HG02981 (cell line): ENCODE data around the gene TNNT3.

Source experiments
- ATAC-seq: cut with Tn5 transposase; IDR thresholded peaks from one replicate; pipeline ENCODE4 v1.9.1; 2021; ENCODE audit warnings: mild to moderate bottlenecking, moderate library complexity; ENCODE audit not compliant: unreplicated experiment

TNNT3 gene

DNA sequence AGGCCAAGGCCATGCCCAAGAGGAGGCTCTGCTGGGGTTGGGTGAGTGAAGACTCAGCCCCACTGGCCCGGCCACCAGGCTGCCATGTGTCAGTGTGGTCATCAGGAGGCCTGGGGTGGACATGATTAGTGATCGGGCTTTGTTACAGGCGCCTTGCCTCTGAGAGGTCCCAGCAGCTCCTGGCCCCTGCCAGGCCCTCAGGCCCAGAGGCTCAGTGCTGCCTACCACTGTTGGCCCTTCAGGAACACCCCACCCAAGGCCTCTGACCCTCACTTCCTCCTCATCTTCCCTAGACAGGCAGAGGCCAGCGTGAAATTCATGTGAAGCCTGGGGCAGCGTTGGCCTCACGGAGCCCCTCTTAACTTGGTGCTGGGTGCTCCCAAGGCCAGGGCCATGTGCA lies 29.8 kb downstream of the TNNT3 start:
- ATAC-seq = no peak

DNA sequence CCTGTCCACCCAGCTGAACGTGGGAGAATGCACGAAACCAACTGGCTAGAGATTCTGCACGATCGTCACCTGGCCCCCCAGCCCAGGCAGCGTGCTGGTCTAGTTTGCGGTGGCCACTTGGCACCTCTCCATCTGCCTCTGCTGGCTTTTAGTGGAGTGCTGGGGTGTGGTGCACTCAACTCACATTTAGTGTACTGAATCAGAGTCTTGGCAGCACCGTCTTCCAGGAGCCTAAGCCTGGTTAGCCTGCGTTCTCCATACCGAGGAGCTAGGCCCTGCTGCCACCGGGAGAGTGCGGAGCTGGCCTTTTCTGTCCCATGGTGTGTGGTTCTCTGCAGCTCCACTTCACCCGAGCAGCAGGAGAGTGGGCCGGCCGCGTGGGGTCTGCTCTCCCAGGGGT lies 30.4 kb downstream of the TNNT3 start:
- no peak for ATAC-seq

DNA sequence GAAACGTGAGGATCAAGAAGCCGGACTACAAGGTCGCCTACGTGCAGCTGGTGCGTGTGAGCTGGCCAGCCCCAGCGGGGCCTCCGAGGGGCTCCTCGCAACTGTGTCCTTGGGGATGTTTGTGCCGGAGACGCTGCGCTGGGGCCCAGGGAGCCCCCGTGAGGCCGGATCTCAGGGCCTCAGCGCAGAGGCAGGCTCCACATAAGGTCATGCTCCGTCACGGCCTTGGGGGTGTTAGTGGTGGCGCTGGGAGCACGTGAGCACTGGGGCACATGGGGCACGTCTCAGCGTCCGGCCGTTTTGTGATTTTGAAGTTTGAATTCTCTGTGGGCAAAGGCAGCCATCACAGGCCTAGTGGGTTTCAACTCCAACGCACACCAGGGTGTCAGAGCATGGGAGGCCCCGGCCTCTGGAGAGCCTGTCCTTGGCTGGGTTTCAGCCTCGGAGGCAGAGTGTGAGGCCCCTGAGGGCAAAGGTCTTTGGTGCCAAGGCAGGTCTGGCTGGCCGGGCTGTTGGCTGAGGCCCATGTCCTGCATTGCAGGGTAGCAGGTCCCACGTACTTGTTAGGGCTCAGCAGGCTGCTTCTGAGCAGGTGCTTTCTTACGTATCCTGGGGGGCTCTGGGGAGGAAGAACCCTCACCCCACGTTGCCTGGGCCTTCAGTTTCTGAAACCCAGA lies 33.4 kb downstream of the TNNT3 start:
- ATAC-seq = no peak

DNA sequence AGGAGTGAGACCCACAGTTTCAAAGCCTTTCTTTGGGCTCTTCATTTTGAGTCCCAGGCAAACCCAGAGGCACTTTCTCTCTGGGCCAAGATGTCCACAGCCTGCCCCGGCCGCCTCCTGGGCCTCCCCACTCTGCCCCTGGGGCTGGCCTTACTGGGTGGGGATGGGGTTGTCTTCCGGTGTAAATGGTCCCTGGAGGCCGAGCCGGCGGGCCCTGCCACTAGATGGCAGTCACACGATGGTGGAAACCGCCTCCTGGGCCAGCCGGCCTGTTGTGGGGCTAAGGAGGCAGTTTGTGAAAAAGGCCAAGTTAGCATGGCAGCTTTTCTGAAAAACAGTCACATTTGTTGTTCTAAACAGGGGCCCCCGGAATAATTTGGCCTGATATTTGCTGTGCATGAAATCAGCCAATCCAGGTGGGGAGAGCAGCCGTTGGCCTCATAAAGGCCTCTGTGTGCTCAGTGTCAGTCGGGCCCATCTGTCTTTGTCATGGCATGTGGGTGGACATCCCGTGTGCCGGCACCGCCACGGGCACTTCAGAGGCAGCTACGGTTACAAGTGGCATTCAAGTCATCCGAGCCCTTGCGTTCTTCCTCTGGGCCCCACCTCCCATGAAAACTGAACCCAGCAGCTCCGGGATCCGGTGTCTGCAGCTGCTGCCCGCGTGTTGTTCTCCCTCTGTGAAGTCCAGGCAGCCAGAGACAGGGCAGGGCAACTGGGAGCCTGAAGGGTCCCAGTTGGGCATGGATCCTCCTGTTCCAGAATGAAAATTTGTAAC lies 34.2 kb downstream of the TNNT3 start:
- no peak for ATAC-seq

DNA sequence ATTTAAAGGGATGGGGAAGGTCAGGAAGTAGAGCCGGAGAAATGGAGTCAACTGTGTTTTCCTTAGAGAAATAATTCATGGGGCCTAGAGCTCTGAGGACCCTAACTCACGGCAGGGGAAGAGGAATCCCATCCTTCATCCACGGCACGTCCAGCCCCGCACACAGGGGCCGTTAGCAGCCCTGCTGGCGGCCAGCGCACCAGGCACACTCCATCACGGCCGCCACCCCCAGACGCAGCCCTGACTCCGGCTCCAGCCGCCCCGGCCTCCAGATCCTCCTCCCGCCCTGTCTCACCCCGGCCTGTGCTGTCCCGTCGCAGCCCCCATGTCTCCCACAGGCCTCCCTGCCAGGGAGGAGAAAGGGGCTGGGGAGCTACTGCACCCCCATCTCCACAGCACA lies 38.9 kb downstream of the TNNT3 start:
- no peak for ATAC-seq

DNA sequence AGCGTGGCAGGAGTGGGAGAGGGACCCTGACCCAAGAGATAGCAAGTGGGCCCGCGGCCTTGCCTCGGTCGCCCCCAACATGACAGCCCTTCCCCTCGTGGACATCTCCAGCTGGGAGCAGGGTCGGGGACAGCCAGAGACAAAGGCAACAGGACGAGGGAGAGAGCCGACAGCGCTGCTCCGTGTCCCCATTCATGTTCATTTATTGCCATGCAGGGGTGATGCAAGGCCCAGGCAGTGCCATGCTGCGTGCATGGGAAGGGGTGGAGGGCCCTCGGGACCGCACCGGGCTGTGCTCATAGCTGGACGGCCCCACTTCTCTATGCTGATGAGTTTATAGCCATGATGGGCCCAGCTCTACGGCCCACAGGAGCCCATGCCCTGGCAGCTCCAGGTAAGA lies 40.3 kb downstream of the TNNT3 start:
- ATAC-seq = no peak

DNA sequence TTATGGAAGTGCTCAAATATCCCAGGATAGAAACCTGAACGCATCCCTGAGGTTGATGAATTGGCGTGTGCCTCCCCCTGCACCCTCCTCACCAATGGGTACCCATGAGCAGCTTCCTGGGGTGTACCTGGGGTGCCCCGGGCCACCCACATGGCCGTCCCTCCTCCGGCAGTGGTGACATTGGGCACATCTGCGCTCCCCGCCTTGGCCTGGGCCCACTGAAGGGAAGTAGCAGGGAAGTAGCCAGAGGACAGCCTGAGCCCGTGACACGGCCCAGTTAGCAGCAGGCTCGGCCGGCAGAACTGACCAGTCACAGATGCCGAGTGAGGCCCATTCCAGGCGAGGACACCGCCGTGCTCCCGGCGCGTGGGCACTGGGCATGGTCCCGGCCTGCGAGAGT lies 44.4 kb downstream of the TNNT3 start:
- no peak for ATAC-seq

DNA sequence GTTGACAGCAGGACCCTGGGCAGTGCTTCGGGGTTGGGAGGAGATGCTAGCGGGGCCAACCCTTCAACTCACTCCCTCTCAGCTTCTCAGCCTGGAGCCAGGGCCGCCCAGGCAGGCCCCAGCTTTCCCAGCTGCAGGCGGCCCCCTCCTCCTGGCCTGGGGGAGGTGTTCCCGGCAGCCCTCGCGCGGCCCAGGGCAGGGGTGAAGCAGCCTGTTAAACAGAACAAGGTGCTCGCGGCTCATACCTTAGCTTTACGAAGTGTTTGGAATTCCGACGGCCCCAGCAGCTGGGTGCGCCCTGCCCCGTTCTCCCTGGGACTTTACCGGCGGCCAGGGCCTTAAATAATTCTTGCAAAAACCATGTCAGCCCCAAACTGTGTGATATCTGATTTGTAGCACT lies 44.8 kb downstream of the TNNT3 start:
- no peak for ATAC-seq

DNA sequence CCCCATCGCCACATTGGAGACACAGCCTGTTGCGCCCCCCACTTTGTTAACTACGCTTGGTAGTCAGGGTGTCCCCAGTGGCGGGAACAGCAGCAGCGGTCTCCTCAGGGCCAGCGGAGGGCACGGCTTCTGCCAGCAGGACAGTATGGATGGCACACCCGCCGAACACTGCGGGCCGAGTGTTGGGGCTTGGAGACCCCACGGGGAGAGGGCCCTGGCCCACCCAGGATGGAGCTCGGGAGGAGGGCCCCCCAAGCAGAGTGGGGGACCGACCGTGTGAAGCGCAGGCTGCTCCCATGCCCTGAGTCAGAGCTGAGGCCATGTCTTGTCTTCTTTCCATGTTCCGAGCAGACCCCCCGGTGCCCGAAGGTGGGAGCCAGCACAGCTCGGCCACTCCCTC lies 45.5 kb downstream of the TNNT3 start:
- ATAC-seq = no peak

DNA sequence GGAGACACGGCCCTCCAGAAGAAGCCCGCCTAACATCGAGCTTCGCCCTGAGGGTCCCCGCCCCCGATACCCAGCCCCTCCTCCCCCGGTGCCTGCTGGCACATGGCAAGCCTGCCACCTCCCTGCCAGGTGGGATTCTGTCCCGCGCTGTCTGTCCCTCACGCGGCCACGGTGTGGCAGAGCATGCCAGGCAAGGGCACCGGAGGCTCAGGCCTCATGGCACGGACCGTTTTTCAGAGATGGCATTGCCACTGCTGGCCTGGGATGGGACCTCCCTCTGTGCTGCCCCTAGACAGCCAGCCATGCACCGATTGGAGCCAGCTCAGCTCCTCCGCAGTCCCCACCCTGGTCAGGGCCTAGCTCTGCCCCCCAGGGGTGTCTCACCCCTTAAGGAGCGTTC lies 47.0 kb downstream of the TNNT3 start:
- ATAC-seq = no peak

DNA sequence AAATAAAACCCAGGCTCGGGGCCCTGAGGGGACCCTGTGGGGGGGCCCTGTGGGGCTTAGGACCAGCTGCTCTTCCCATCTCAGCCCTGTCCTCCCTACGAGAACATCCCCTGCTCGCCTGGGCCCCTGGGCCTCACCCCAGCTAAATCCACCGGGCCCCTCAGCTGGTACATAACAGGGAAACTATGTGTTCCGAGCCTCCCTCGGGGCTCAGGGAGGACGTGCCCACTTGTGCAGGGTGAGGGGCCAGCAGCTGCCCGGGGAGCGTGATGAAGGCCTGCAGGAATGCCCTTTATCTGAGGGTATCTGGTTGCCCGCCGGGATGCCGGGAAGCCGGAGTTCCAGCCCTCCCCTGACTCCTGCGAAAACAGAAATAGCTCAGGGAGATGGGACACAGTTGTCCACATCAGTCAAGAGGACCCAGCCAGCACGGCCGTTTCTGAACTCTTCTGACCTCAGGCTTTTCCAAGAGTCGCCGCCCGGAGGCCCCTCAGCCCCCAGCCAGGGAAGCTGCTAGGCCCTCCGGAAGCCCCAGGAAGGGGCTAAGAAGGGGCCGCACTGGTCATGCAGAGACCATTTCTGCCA lies 48.2 kb downstream of the TNNT3 start:
- no peak for ATAC-seq

DNA sequence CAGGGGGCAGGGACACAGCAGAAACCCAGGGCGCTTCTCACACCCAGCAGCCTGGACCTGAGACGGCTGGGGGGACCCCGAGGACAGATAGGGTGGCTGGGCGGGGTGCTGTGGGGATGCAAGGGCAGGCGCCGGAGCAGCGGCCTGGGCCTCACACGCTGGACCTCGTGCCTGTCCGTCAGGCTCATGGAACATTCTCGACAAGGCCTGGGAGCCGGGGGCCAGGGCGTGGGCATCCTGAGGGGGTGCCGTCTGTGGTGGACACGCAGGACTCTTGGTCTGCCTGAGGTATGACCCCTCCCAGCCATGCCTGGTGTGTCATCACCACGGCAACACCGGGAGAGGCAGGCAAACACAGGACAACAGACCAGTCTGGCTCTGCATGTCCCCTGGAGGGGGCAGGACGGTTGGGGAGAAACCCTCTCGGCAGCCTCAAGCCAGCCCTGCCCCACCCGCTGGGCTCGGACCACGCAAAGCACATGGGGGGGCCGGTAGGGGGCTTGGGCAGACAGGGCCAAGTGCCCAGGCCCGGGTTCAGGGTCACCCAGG lies 49.0 kb downstream of the TNNT3 start:
- ATAC-seq = no peak

DNA sequence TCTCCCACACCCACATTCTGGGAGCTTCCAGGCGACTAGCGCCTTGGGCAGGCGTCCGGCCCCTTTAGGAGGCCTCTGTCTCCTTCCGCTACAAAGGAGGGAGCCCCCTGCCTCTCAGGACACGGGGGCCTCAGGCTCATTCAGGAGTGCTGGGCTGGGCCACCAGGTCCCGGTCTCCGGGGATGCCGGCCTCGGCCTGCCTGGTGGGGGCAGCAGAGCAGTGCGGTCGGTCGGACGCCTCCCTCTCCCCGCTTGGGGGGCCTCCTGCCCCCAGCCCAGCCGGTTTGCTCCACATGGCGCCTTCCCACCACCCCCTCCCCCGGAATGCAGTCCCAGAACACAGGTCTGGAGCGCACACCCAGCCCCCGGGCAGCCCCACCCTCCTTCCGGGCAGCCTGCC lies 49.5 kb downstream of the TNNT3 start:
- ATAC-seq = no peak

DNA sequence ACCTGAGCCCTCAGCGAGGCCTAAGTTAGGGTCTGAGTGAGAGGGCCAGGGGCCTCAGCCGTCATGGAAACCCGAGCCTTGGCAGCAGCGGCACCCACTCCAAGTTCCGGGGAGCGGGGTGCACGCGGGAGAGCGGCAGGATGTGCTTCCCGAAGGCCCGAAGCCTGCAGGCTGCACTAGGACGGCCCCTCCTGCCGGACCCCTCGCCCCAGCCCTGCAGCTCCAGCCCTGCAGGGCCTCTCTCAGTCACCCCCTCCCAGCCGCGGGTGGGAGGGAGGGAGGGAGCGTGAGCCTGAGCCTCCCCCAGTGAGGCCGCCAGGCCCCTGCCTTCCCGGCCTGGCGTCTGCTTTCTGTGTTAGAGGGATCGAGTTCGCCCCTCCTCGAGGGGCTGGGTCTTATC lies 50.3 kb downstream of the TNNT3 start:
- no peak for ATAC-seq

DNA sequence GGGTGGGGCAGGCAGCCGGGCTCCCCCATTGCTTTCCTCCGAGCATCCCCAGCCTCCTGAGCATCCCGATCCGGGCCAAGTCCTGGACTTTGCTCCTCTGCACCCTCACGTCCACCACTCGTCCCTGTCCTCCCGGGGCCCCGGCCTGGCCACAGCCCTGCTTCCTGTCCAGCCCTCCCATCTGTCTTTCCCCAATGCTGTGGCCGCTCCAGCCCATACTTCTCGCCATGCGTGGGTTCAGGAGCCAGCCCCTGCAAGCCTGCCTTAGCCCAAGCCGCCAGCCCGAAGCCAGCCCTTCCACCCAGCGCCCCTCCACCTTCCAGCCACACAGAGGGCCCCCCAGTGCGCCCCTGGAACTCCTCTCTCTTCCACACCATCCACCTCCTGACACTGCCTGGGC lies 51.5 kb downstream of the TNNT3 start:
- ATAC-seq = no peak

DNA sequence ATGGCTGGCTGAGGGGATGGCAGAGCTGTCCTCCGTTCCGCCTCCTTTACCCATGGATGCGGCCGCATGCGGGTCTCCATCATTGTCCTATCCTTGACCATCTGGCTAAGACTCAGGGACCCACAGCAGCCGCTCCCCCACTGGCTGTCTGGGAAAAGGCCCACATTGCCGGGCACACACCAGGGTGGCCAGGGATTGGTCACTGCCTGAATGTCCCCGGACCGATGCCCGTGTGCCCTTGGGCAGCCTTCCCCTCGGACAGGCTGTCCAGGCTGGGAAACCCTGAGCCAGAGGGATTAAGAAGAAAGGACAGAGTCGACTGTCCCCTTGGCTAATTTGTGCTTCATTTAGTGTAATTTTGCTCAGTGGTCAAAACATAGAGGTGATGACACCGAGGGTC lies 55.7 kb downstream of the TNNT3 start:
- ATAC-seq = no peak

DNA sequence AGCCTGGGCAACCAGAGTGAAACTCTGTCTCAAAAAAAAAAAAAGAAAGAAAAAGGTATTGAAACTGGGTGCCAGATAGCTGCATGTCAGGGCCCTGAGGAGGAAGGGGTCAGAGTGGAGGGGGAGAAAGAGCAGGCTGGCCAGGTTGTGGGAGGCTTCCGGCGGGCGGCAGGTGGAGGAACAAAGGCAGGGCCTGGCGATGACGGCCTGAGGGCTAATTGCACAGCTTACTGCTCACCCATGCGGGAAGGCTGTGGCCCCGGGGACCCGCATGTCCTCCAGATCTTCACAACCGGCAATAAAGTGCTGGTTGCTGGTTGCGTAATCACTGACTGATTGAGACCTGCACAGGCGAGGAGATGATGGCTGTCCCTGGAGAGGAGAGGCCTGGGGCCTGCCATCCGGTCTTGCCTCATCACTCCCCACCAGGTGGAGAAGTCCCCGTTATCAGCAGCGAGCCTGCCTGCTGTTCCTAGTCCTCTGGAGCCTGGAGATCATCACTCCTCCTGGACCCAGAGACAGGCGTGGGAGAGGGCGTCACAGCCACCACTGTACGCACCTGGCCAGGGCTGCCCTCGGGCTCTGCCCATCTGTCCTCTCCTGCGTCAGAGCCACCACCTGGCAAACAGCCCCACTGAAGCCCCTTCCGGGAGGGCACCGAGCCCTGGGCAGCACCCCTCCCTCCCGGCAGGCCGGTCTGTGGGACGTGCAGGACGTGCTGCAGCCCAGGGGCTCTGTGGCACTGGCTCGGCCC lies 59.4 kb downstream of the TNNT3 start:
- ATAC-seq = no peak

DNA sequence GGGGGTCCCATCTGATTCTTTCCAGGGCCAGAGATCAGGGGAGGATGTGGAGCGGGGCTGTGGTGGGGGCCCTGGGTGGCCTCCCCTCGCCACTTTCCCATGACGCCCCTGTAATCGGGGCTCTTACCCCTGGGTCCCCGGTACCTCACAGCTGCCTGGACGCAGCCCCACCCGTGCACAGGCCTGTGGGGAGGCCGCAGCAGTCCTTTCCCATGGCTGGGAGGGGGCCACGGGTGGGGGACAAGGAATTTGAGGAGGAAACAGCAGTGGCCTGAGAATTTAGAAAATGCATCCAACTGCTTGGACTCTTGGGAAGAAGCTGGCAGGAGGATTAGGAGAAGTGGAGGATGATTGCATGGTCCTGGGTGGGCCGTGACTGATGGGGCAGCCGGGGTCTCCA lies 60.1 kb downstream of the TNNT3 start:
- no peak for ATAC-seq

DNA sequence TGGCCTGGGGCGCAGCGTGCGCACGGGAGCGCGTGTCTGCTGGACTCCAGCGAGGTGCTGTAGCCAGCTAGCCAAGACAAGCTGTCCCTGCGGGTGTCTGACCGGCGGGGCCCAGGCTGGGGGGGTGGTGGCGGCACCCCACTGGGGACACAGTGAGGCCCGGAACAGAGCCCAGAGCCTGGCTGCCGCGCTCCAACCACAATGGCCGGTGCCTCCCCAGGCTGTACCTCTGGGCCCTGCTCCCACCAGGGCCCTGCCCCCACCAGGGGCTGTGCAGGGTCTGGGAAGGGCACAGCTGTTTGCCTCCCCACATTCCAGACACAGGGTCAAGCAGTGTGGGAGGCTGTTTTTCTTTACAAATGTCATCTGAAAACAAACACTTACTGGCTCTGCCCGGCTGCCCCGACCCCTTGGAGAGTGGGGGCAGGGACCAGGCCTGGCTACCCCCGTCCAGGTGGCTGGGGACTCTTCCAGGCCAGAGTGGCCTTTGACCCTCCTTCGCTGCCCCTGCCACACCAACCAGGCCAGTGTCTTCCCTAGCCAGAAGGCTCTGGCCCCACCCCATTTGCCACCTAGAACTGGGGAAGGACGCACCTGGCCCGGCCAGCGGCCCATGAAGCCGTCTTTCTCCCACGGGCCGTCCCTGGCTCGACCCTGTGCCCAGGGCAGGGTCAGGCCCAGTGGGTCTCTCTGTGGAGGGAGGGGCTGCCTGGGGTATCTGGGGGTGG lies 63.5 kb downstream of the TNNT3 start:
- no peak for ATAC-seq

DNA sequence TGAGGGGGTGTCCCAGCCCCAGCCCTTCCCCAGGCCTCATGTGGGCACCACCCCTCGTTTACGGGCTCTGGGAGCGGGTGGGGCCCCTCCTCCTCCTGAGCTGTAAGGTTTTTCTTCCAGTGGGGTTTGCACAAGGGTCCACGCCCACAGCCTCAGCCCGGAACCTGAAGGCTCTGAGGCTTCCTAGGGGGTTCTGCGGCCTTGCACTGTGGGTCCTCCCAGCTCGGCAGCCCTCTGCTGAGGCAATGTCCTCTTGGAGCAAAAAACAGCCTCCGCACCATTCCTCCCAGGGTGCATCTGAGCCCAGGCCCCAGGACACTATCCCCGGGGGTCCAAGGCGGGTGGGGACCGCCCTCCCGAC lies 64.1 kb downstream of the TNNT3 start:
- ATAC-seq = no peak

DNA sequence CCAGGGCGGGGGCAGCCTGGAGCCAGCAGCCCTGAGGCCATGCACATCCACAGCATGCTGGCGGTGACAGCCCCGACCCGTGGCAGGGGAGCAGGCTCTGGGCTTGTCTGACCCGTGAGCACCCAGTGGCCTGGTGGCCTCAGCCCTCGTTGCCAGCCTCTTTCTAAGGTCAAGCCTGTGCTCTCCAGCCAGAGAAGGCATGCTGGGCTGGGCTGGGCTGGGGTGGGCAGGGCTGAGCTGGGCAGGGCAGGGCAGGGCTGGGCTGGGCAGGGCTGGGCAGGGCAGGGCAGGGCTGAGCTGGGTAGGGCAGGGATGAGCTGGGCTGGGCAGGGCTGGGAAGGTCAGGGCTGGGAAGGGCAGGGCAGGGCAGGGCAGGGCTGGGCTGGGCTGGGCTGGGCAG lies 67.5 kb downstream of the TNNT3 start:
- no peak for ATAC-seq
